ENCODE results near the gene DNER.

The DNER gene

GRCh38 chr2:229562472-229563127 is 151.8 kb downstream of the DNER start:
- DNase-seq, result no peak
- POLR2A ChIA-PET, result no interaction called here
- no peak overlapping the region for H3K27ac ChIP-seq (ENCODE audit: insufficient read depth in 1 of 2, low read depth in 1 of 2, low read length in 2 of 2, poor library complexity in 1 of 2, severe bottlenecking in 2 of 2)

GRCh38 chr2:229559986-229560385 is 154.4 kb downstream of the DNER start:
- H3K4me3 ChIP-seq (ENCODE audit: control insufficient read depth in 1 of 7, extremely low read depth in 1 of 7, insufficient read depth in 4 of 7, low read depth in 2 of 7, low read length in 6 of 7), result no peak overlapping the region
- no peaks in the 10 kb centered on the region for H3K36me3 ChIP-seq (ENCODE audit: control insufficient read depth in 4 of 4, insufficient read depth in 4 of 4, low read length in 3 of 4)
- 100% methylated on average over 1 of the region's 1 CpG for WGBS (ENCODE audit: insufficient coverage)
- H3K9me3 ChIP-seq (ENCODE audit: control extremely low read depth in 1 of 5, control insufficient read depth in 4 of 5, insufficient read depth in 2 of 5, low read depth in 1 of 5, low read length in 4 of 5), result no peaks in the 10 kb centered on the region
- no peak for DNase-seq
- H3K4me1 ChIP-seq (ENCODE audit: control extremely low read depth in 1 of 4, control insufficient read depth in 4 of 4, insufficient read depth in 4 of 4, low read length in 3 of 4), result no peaks in the 10 kb centered on the region
- ChIA-PET POLR2A (interaction anchor here (0.6 kb wide), 1 partner anchor 263 kb away, joined by 3 read pairs; no protein-coding TSS in a partner anchor), CTCF (no interaction called here)
- no peak overlapping the region for H3K27ac ChIP-seq (ENCODE audit: insufficient read depth in 1 of 2, low read depth in 1 of 2, low read length in 2 of 2, poor library complexity in 1 of 2, severe bottlenecking in 2 of 2)
- peaks cover 0 to 1% (median 0%) of the 10 kb centered on the region in 5 experiments for H3K27me3 ChIP-seq (replicated peaks in 2 of 5; ENCODE audit: control insufficient read depth in 4 of 5, insufficient read depth in 5 of 5, low read length in 4 of 5)

More at GRCh38 chr2:229562472-229563127, 151.8 kb downstream of the DNER start:
- Histone ChIP-seq H3K27me3 (replicated peaks in 2 of 5; ENCODE audit: control insufficient read depth in 4 of 5, insufficient read depth in 5 of 5, low read length in 4 of 5) (no peaks in the 10 kb centered on the region), H3K4me1 (ENCODE audit: control extremely low read depth in 1 of 4, control insufficient read depth in 4 of 4, insufficient read depth in 4 of 4, low read length in 3 of 4) (no peaks in the 10 kb centered on the region), H3K36me3 (ENCODE audit: control insufficient read depth in 4 of 4, insufficient read depth in 4 of 4, low read length in 3 of 4) (no peaks in the 10 kb centered on the region), H3K4me3 (ENCODE audit: control insufficient read depth in 1 of 7, extremely low read depth in 1 of 7, insufficient read depth in 4 of 7, low read depth in 2 of 7, low read length in 6 of 7) (no peak overlapping the region), H3K9me3 (ENCODE audit: control extremely low read depth in 1 of 5, control insufficient read depth in 4 of 5, insufficient read depth in 2 of 5, low read depth in 1 of 5, low read length in 4 of 5) (no peaks in the 10 kb centered on the region)
- no CpG with 5 or more reads among the region's 1 CpG for WGBS (ENCODE audit: insufficient coverage)
- CTCF ChIA-PET, result no interaction called here

- CTCF ChIA-PET, result no interaction called here
- WGBS (ENCODE audit: insufficient coverage), result 100% methylated on average over 1 of the region's 1 CpG
- no peak for DNase-seq
Measured at GRCh38 chr2:229553091-229553490, 161.3 kb downstream of the DNER start.

GRCh38 chr2:229543176-229543873 is 171.0 kb downstream of the DNER start:
- ChIA-PET POLR2A (interaction anchor here (0.6 kb wide), 1 partner anchor 18 kb away, joined by 3 read pairs; no protein-coding TSS in a partner anchor), CTCF (no interaction called here)
- H3K27ac ChIP-seq (ENCODE audit: insufficient read depth in 1 of 2, low read depth in 1 of 2, low read length in 2 of 2, poor library complexity in 1 of 2, severe bottlenecking in 2 of 2), result no peak overlapping the region
- H3K4me3 ChIP-seq (ENCODE audit: control insufficient read depth in 1 of 7, extremely low read depth in 1 of 7, insufficient read depth in 4 of 7, low read depth in 2 of 7, low read length in 6 of 7), result no peak overlapping the region
- H3K27me3 ChIP-seq (replicated peaks in 2 of 5; ENCODE audit: control insufficient read depth in 4 of 5, insufficient read depth in 5 of 5, low read length in 4 of 5), result no peaks in the 10 kb centered on the region
- WGBS (ENCODE audit: insufficient coverage), result 93% methylated on average over 12 of the region's 13 CpGs
- no peaks in the 10 kb centered on the region for H3K4me1 ChIP-seq (ENCODE audit: control extremely low read depth in 1 of 4, control insufficient read depth in 4 of 4, insufficient read depth in 4 of 4, low read length in 3 of 4)
- no peaks in the 10 kb centered on the region for H3K9me3 ChIP-seq (ENCODE audit: control extremely low read depth in 1 of 5, control insufficient read depth in 4 of 5, insufficient read depth in 2 of 5, low read depth in 1 of 5, low read length in 4 of 5)
- DNase-seq, result no peak
- H3K36me3 ChIP-seq (ENCODE audit: control insufficient read depth in 4 of 4, insufficient read depth in 4 of 4, low read length in 3 of 4), result no peaks in the 10 kb centered on the region

More at GRCh38 chr2:229553091-229553490, 161.3 kb downstream of the DNER start:
- H3K4me1 ChIP-seq (ENCODE audit: control extremely low read depth in 1 of 4, control insufficient read depth in 4 of 4, insufficient read depth in 4 of 4, low read length in 3 of 4), result no peaks in the 10 kb centered on the region
- H3K9me3 ChIP-seq (ENCODE audit: control extremely low read depth in 1 of 5, control insufficient read depth in 4 of 5, insufficient read depth in 2 of 5, low read depth in 1 of 5, low read length in 4 of 5), result no peaks in the 10 kb centered on the region
- no peaks in the 10 kb centered on the region for H3K36me3 ChIP-seq (ENCODE audit: control insufficient read depth in 4 of 4, insufficient read depth in 4 of 4, low read length in 3 of 4)
- POLR2A ChIA-PET, result no interaction called here
- H3K27ac ChIP-seq (ENCODE audit: insufficient read depth in 1 of 2, low read depth in 1 of 2, low read length in 2 of 2, poor library complexity in 1 of 2, severe bottlenecking in 2 of 2), result no peak overlapping the region
- H3K27me3 ChIP-seq (replicated peaks in 2 of 5; ENCODE audit: control insufficient read depth in 4 of 5, insufficient read depth in 5 of 5, low read length in 4 of 5), result peaks cover 0 to 1% (median 0%) of the 10 kb centered on the region in 5 experiments
- H3K4me3 ChIP-seq (ENCODE audit: control insufficient read depth in 1 of 7, extremely low read depth in 1 of 7, insufficient read depth in 4 of 7, low read depth in 2 of 7, low read length in 6 of 7), result no peak overlapping the region

- Histone ChIP-seq H3K27me3 (replicated peaks in 2 of 5; ENCODE audit: control insufficient read depth in 4 of 5, insufficient read depth in 5 of 5, low read length in 4 of 5) (no peaks in the 10 kb centered on the region), H3K27ac (ENCODE audit: insufficient read depth in 1 of 2, low read depth in 1 of 2, low read length in 2 of 2, poor library complexity in 1 of 2, severe bottlenecking in 2 of 2) (no peak overlapping the region), H3K36me3 (ENCODE audit: control insufficient read depth in 4 of 4, insufficient read depth in 4 of 4, low read length in 3 of 4) (no peaks in the 10 kb centered on the region), H3K9me3 (ENCODE audit: control extremely low read depth in 1 of 5, control insufficient read depth in 4 of 5, insufficient read depth in 2 of 5, low read depth in 1 of 5, low read length in 4 of 5) (no peaks in the 10 kb centered on the region), H3K4me3 (ENCODE audit: control insufficient read depth in 1 of 7, extremely low read depth in 1 of 7, insufficient read depth in 4 of 7, low read depth in 2 of 7, low read length in 6 of 7) (no peak overlapping the region), H3K4me1 (ENCODE audit: control extremely low read depth in 1 of 4, control insufficient read depth in 4 of 4, insufficient read depth in 4 of 4, low read length in 3 of 4) (no peaks in the 10 kb centered on the region)
- DNase-seq, result no peak
- CTCF ChIA-PET, result no interaction called here
- POLR2A ChIA-PET, result no interaction called here
- WGBS (ENCODE audit: insufficient coverage), result 97% methylated on average over 7 of the region's 8 CpGs
Measured at GRCh38 chr2:229539628-229540027, 174.7 kb downstream of the DNER start.

GRCh38 chr2:229531594-229531993 is 182.8 kb downstream of the DNER start:
- Histone ChIP-seq H3K4me3 (ENCODE audit: control insufficient read depth in 1 of 7, extremely low read depth in 1 of 7, insufficient read depth in 4 of 7, low read depth in 2 of 7, low read length in 6 of 7) (no peak overlapping the region), H3K4me1 (ENCODE audit: control extremely low read depth in 1 of 4, control insufficient read depth in 4 of 4, insufficient read depth in 4 of 4, low read length in 3 of 4) (no peaks in the 10 kb centered on the region), H3K27me3 (replicated peaks in 2 of 5; ENCODE audit: control insufficient read depth in 4 of 5, insufficient read depth in 5 of 5, low read length in 4 of 5) (no peaks in the 10 kb centered on the region), H3K9me3 (ENCODE audit: control extremely low read depth in 1 of 5, control insufficient read depth in 4 of 5, insufficient read depth in 2 of 5, low read depth in 1 of 5, low read length in 4 of 5) (peaks cover 0 to 10% (median 0%) of the 10 kb centered on the region in 5 experiments), H3K36me3 (ENCODE audit: control insufficient read depth in 4 of 4, insufficient read depth in 4 of 4, low read length in 3 of 4) (no peaks in the 10 kb centered on the region), H3K27ac (ENCODE audit: insufficient read depth in 1 of 2, low read depth in 1 of 2, low read length in 2 of 2, poor library complexity in 1 of 2, severe bottlenecking in 2 of 2) (no peak overlapping the region)
- DNase-seq, result no peak
- CTCF ChIA-PET, result no interaction called here
- WGBS (ENCODE audit: insufficient coverage), result 86% methylated on average over 1 of the region's 2 CpGs
- POLR2A ChIA-PET, result no interaction called here

GRCh38 chr2:229530434-229530833 is 183.9 kb downstream of the DNER start:
- Histone ChIP-seq H3K27ac (ENCODE audit: insufficient read depth in 1 of 2, low read depth in 1 of 2, low read length in 2 of 2, poor library complexity in 1 of 2, severe bottlenecking in 2 of 2) (no peak overlapping the region), H3K36me3 (ENCODE audit: control insufficient read depth in 4 of 4, insufficient read depth in 4 of 4, low read length in 3 of 4) (no peaks in the 10 kb centered on the region), H3K9me3 (ENCODE audit: control extremely low read depth in 1 of 5, control insufficient read depth in 4 of 5, insufficient read depth in 2 of 5, low read depth in 1 of 5, low read length in 4 of 5) (peaks cover 0 to 10% (median 0%) of the 10 kb centered on the region in 5 experiments), H3K4me3 (ENCODE audit: control insufficient read depth in 1 of 7, extremely low read depth in 1 of 7, insufficient read depth in 4 of 7, low read depth in 2 of 7, low read length in 6 of 7) (no peak overlapping the region), H3K4me1 (ENCODE audit: control extremely low read depth in 1 of 4, control insufficient read depth in 4 of 4, insufficient read depth in 4 of 4, low read length in 3 of 4) (no peaks in the 10 kb centered on the region), H3K27me3 (replicated peaks in 2 of 5; ENCODE audit: control insufficient read depth in 4 of 5, insufficient read depth in 5 of 5, low read length in 4 of 5) (no peaks in the 10 kb centered on the region)
- CTCF ChIA-PET, result no interaction called here
- POLR2A ChIA-PET, result no interaction called here
- DNase-seq, result no peak
- 100% methylated on average over 4 of the region's 6 CpGs for WGBS (ENCODE audit: insufficient coverage)

All from common myeloid progenitor, CD34-positive (primary cell).